HG03039 (cell line): Measurements from ENCODE around the gene SEPTIN5.

Experiments
- ATAC-seq: cut with Tn5 transposase; IDR thresholded peaks from one replicate; pipeline ENCODE4 v1.9.1; 2021; ENCODE audit warnings: mild to moderate bottlenecking, moderate library complexity; ENCODE audit not compliant: unreplicated experiment

Gene SEPTIN5

GRCh38 chr22:19731361-19732135, 17.2 kb downstream of the SEPTIN5 start:
- no peak for ATAC-seq

DNA sequence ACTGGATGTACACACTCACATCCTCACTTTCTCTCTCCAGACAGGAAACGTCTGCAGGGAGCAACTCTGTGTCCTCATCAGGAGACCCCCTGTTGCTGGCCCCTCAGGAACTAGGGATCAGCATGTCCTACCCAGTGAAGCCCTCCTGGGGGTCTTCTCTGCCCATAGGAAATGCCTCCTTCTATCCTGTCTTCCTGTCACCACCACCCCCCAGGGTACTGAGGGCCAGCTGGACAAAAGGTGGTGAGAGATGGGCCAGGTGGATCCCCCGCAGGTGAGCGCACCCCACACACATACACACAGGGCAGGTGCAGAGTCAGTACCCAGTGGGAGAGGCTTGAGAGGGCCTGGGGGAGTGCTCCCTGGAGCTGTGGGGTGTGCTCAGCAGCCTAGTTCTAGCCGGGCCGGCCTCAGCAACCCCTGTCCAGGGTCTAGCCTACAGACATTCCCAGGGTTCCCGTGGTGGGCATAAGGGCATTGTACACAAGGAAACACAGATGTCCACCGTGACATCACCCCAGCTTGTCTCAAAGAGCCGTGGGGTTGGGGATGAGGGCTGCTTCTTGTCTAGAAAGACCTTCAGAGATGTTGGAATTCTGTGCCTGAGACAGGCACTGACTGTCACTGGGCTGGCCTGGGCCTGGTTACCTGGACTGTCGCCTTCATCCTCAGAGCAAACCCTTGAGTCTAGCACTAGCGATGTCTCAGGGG, 18.3 kb downstream of the SEPTIN5 start:
- ATAC-seq, result no peak

- no peak for ATAC-seq
These were observed 19.5 kb downstream of the SEPTIN5 start for GRCh38 chr22:19733755-19734154.

DNA sequence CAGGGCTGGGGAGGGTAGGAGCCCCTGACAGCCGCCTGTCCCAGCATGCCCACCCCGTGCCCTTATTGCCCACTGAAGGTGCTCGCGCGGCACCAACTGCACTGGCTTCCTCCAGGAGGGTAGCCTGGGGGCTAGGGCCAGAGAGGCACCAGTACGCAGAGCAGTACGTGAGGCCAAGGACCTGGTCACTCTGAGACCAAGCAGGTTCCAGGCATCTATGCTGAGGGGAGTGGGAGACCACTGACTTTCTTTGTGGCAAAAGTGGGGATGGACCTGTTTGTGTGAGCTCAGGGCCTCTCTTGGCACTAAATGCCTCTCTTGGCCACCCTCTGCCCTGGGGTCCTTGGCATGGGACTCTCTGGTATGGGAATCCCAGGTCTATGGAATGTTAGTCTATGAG, 19.9 kb downstream of the SEPTIN5 start:
- no peak for ATAC-seq

- ATAC-seq, result no peak
These were observed 20.6 kb downstream of the SEPTIN5 start for GRCh38 chr22:19734837-19735382.

DNA sequence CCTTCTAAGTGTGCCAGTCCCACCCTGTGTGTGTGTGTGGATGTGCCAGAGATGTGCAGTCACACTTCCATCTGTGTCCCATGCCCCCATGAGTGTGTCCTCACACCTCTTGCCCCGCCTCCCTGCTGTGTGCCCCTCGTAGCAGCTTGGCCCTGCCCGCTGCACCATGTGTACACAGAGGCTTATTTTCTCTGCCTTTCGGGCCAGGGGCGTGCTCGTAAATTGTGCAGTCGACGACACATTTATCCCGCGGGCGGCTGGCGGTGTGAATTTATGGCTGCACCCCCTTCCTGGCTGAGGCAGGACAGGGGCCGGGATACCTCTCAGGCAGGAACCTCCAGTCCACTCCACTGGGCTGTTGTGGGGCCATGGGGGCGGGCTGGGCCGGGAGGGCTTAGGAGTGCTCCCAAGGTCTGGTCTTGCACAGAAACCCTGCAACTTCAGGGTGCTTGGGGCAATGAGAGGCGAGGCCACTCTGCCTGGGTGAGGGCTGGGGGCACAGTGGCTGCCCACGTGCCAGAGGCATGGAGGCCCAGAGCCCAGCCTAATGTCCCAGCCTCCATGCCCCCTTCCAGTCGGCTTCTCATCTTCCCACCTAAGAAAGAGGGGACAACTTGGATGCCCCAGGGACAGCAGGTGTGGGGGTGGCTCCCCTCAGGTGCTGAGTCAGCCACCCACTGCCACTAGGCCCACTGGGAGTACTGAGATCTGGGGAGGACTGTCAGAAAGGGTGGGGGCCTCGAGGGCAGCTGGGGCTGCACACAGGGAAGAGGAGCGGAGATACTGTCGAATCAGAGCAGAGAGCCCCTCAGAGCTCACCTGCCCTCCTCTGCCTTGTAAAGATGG, 21.6 kb downstream of the SEPTIN5 start:
- ATAC-seq, result no peak

GRCh38 chr22:19737846-19738663, 23.8 kb downstream of the SEPTIN5 start:
- ATAC-seq, result no peak

DNA sequence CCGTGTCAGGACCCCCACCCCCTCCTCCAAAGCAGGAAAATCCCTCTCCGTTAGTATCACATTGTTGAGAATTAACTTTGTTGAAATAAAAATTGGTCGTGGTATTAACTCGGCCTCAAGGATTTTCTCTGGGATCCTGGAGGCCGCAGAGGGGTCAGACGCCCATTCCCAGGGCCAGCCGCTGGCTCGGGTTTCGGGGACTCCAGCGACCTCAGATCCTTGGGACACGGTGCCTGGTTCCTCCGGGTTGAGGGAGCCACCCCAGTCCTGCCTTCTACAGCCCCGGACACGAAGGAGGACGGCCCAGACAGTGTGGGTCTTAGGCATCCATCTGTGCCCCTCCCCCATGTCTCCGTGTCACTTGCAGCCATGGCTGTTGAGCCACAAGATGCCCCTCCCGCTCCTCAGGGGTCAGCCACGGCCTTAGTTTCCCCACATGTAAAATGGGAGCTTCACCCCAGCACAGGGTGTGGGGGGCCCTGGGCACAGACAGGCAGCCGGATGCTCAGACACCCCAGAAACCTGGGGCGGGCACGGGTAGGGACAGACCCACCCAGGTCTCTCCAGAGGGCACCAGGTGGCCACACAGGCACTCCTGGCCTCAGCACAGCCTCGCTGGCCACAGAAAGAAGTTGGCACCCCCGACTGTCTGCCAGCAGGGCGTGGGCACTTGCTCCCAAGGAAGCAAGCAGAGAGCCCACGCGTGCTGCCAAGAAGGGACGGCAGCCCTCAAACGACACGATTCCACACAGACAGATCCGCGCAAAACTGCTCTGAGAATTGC, 24.6 kb downstream of the SEPTIN5 start:
- no peak for ATAC-seq

DNA sequence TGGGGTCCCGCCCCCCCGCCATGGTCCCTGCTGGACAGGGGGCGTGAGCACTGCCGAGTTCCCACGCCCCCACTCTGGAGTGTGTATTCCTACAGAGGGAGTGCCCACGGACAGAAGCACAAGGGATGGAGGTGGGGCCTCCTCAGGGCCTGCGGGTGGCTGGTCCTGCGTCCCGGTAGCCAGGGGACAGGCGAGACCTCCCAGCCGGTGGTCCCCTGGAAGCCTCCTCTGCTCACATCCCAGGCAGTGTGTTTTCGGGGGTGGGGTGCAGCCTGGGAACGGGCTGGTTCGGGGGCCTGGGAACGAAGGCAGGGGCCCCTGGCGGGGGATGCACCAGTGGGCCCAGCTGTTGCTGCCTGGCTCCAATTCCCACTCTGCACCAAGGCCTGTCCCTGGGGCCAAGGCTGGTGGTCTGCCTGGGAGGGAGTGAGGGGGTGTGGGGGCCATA, 25.2 kb downstream of the SEPTIN5 start:
- no peak for ATAC-seq

DNA sequence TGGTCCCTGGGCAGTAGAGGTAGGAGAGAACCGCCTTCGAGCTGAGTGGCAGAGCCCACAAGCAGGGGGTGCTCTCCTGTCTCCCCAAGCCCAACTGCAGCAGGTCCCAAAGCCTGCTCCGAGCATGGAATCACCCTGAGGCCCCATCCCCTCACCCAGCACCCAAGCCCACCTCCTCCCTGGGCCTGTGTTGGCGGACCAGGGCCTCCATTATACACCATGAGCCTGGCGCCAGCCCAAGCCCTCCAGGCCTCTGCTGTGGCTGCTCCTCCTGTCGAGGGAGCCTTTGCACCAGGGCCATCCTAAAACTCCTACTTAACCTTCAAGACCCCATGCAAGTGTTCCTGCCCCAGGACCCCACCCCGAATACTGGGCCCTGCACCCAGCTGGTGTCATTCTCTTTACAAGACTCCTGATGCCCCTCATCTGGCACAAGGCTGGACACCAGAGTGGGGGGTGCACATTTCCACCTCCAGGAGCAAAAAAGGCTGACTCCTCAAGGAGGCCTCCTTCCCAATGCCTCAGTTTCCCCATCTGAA, 25.7 kb downstream of the SEPTIN5 start:
- no peak for ATAC-seq

DNA sequence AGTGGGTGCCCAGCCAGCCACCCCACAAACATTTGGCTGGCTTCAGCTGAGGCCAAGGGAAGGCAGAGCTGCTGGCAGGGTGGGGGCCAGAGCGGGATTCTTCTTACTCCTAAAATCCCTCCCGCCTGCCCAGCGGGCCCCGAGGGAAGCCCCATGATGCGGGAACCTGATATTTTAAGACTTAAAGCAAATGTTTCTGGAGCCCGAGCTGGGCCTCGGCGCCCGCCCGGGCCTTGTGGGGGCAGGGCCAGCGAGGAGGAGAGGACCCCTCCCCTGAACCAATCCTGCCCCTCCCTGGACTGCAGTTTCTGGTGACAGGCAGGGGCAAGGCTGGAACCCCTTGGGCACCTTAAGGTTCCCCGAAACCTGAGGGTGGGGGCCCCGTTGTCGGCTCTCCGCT, 26.3 kb downstream of the SEPTIN5 start:
- ATAC-seq, result no peak

GRCh38 chr22:19741053-19741452, 26.8 kb downstream of the SEPTIN5 start:
- ATAC-seq, result no peak

- ATAC-seq, result no peak
These were observed 28.1 kb downstream of the SEPTIN5 start for GRCh38 chr22:19742160-19743066.

- no peak for ATAC-seq
These were observed 28.8 kb downstream of the SEPTIN5 start for GRCh38 chr22:19743081-19743480.

GRCh38 chr22:19743651-19744050, 29.3 kb downstream of the SEPTIN5 start:
- no peak for ATAC-seq

DNA sequence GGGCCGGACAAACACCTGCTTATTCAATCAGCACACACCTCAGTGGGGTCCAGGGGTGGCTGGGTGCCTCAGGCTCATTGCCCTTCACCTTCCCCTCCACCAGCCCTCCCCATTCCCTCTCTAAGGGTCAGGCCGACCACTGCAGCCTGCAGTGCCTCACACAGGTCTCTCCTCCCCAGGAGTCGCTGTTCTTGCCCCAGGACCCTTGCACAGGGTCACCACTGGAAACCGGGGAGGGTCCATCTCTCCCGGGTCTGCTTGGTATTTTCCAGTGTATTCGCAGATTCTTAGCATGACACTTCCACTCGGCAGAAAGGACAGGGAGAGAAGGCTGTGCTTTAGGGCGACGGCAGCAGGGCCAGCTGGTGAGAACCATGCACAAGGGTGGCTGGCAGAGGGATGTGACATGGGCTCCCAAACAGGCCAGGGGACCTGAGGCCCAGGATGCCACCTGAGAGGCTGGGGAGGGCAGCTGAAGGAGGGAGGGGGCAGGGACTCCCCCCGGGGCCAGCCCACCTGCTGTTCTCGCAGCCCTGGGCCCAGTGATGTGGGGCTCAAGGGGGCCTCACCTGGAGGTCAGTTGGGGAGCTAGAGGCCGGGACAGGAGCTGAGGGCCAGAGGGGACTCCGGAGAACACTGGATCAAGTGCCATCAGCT, 30.2 kb downstream of the SEPTIN5 start:
- ATAC-seq, result no peak

DNA sequence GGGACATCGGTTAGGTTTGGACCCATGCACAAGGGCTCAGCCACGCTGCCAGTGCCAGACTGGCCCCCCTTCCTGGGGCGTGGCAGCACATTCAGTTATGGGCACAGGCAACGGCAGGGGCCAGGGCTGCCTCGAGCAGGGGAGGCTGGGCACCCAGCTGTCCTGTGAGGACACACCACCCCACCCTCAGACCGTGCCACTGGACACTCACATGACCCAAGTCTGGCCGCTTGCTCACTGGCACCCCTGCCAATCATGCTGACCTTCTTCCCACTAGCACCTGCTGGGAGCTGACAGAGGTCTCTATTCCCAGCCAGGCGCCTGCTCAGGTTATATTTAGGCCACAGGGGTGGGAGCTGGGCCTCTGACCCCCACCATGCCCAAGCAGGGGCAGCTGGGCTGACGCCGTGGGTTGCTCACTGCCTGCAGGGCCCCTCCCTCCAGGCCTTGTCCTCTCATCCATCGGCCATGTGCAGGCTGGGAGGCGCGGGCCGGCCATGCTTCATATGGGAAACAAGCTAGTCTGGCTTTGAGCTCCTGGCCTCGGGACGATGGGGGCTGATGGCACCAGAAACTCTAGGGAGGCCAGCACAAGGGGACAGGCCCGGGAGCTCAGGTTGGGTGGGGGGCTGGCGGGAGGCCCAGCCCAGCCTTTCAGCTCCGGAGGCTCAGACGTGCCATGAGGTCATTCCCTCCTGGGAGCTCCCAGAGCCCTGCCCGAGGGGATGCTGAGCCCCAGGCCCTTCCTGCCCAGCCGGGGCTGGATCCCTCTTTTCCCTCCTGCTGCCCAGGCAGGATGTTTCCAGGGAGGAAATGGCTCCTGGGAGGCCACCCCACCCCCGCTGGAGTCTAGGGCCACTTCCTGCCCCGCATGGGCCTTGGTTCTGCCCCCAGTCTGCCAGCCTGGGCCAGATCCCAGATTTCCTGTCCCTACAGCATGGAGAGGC, 31.1 kb downstream of the SEPTIN5 start:
- no peak for ATAC-seq
